Esophagus (tissue), 2 donors: ENCODE data around the gene TUBB2B. TPM values are rescaled to one million over a fixed set of nuclear protein-coding genes. Genes with fewer than 3 reads are reported as not detected.
"Not testable (repeated sequence)": the region's sequence is repeated elsewhere in the genome, so short reads cannot be mapped to it uniquely, and the experiment has no call there.

Source experiments
- H3K27ac ChIP-seq, 2 donors: one replicate each; pipeline ENCODE4 v1.5.1; 2013; ENCODE audit warnings: low read depth in 2 of 2, mild to moderate bottlenecking in 2 of 2, inconsistent platforms in 1 of 2, low read length in 1 of 2, moderate library complexity in 1 of 2
- H3K27me3 ChIP-seq, 2 donors: one replicate each; pipeline ENCODE4 v1.6.1; 2013; ENCODE audit warnings: low read length in 2 of 2, control low read depth in 1 of 2, mild to moderate bottlenecking in 1 of 2; ENCODE audit not compliant: insufficient read depth in 2 of 2, control insufficient read depth in 1 of 2
- H3K36me3 ChIP-seq, 2 donors: one replicate each; pipeline ENCODE4 v1.6.1; 2013; ENCODE audit warnings: low read length in 1 of 2; ENCODE audit not compliant: control insufficient read depth in 2 of 2, insufficient read depth in 2 of 2
- H3K4me1 ChIP-seq, 2 donors: one replicate each; pipeline ENCODE4 v1.6.1; 2013; ENCODE audit warnings: low read length in 1 of 2; ENCODE audit not compliant: control insufficient read depth in 2 of 2, insufficient read depth in 2 of 2
- H3K4me3 ChIP-seq, 2 donors: one replicate each; pipeline ENCODE4 v1.5.1; 2013; ENCODE audit warnings: low read length in 2 of 2, mild to moderate bottlenecking in 2 of 2, low read depth in 1 of 2, moderate library complexity in 1 of 2
- H3K9me3 ChIP-seq, 2 donors: one replicate each; pipeline ENCODE4 v1.6.1; 2013; ENCODE audit warnings: mild to moderate bottlenecking in 2 of 2, low read depth in 1 of 2, low read length in 1 of 2, moderate library complexity in 1 of 2; ENCODE audit not compliant: control insufficient read depth in 2 of 2, insufficient read depth in 1 of 2
- WGBS, 2 donors: extraction: QIAGEN DNeasy Blood & Tissue Kit; methylation state at CpG; one replicate each; pipeline ENCODE4 v1.1.7; 2013; 5-methylcytosine and 5-hydroxymethylcytosine counted together
- polyA plus RNA-seq, 2 donors: library from polyadenylated mRNA; stranded (reverse); fragments of 200-250 nt; gene quantifications; one replicate each; pipeline ENCODE4 v1.2.3, GENCODE V29; 2013
- donor health status: healthy with polysubstance abuse.
- donor health status: Bipolar disorder and iron deficiency.

TUBB2B gene
- polyA plus RNA-seq, 2 donors: 1.6 to 8.4 TPM

DNA sequence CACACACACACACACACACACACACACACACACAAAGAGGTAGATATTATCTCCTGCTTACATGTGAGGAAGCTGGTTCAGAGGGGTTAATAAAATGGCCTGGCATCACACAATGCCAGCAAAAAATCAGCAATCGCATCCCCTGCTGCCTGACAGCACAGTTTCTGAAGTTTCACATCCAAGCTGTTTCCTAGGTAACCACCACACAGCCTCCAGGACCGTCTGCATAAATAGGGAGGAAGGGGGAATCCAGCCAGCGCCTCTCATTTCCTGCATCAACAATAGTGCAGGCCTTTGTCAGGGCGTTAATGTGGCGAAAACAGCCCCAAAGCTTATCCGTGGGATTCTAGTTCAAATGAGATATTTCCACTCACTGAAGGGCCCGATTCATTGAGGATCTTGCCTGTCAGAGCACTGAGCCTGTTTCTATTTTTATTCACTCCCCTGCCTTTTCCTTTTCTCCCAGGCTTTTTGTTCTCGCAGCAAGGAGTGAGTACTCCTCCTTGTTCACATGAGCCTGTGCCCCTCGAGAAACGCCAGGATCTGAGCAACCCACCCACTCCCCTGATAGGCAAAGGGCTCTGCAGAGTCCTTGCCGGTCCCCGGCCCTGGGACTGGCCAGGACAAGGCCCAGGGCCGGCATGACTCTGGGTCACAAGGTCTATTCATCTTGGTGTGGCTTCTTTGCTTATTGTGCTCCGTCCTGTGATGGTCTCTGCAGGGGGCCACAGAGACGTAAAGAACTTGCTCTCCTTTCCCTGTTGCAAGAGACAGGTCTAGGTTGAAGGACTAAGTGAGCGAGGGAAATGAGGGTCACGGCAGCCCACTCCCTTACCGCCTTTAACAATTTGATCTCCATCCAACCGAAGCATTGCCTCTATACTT is 32.7 kb downstream of the TUBB2B start:
- no peaks in the 10 kb centered on the region for H3K9me3 ChIP-seq
- H3K27ac ChIP-seq: no peak overlapping the region
- 56 to 69% methylated on average over 19 of the region's 19 CpGs for WGBS, 2 donors
- peaks cover 0 to 4% of the 10 kb centered on the region in 2 donors for H3K4me1 ChIP-seq
- H3K36me3 ChIP-seq: no peaks in the 10 kb centered on the region
- no peaks in the 10 kb centered on the region for H3K27me3 ChIP-seq
- no peak overlapping the region for H3K4me3 ChIP-seq

DNA sequence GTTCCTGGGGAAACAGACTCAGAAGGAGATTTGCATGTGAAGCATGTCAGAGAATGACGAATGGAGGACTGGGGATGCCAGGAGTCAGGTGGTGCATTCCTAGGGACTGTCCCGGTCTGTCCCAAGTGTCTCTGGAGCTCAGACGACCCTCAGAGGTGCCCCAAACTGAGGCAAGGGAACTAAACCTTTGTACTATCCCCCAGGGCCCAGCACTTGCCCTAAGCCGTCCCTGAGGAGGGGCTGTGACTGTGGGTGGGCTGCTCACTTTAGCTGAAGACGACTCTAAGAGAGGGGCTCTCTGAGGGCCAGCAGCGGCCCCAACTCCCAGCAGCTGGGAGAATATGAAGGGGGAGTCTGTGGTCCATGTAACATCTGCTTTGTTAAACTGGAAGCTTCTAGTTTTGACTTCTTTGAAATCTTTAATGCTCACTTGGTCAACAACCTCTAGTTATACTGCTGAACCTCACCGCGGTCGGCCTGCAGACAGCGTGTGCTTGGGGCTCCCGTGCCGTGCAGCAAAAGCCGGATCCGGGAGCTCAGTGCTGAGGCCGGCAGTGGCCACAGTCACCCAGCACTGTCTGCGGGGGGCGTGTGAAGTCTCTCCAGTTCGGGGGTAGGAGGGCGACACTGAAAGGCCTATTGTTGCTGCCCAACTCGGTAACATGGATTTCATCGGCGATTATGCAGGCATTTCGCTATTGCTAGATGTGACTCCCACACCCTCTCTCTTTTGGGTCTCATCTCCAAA is 34.2 kb downstream of the TUBB2B start:
- Histone ChIP-seq H3K9me3 (no peaks in the 10 kb centered on the region), H3K4me3 (no peak overlapping the region), H3K27ac (no peak overlapping the region), H3K36me3 (no peaks in the 10 kb centered on the region), H3K27me3 (no peaks in the 10 kb centered on the region), H3K4me1 (peaks cover 0 to 4% of the 10 kb centered on the region in 2 donors)
- WGBS, 2 donors: 81 to 88% methylated on average over 23 of the region's 23 CpGs

DNA sequence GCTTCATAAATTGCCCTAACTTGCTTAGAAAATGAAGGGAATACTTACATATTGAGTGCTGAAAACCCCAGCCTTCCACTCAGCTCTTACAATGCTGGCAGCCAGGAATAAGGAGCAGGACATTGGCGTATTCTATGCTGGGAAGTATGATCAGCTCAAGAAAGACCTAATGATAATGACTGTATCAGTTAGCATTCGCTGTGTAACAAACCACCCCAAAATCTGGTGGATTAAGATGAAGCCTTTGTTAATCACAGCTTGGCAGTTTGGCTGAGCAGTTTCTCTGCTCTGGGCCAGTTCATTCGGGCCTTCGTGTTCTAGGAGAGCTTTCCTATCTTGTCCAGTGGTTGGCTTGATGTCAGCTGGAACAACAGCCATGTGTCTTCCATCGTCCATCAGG is 36.7 kb downstream of the TUBB2B start:
- no peaks in the 10 kb centered on the region for H3K4me1 ChIP-seq
- H3K9me3 ChIP-seq: no peaks in the 10 kb centered on the region
- H3K4me3 ChIP-seq: no peak overlapping the region
- 86 to 88% methylated on average over 5 of the region's 5 CpGs for WGBS, 2 donors
- H3K36me3 ChIP-seq: no peaks in the 10 kb centered on the region
- H3K27me3 ChIP-seq: no peaks in the 10 kb centered on the region
- H3K27ac ChIP-seq: no peak overlapping the region

DNA sequence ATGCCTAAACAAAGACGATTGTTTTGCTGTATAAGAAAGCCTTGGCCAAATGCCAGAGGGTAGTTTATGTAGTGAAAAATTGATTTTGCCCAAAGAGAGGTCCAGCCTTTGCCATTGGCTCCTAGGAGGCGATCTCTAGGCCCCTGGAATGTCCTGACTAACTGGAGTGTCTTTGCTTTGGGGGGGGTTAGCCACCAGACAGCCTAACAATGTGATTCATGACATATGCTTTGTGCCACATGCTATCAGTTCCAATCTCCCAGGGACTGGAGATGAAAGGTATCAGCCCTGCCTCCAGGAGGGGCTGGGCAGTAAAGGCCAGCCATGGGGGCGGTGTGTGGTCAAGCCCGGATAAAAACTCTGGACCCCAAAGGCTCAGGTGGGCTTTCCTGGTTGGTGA is 37.4 kb downstream of the TUBB2B start:
- H3K9me3 ChIP-seq: no peaks in the 10 kb centered on the region
- WGBS, 2 donors: 67 to 76% methylated on average over 4 of the region's 4 CpGs

DNA sequence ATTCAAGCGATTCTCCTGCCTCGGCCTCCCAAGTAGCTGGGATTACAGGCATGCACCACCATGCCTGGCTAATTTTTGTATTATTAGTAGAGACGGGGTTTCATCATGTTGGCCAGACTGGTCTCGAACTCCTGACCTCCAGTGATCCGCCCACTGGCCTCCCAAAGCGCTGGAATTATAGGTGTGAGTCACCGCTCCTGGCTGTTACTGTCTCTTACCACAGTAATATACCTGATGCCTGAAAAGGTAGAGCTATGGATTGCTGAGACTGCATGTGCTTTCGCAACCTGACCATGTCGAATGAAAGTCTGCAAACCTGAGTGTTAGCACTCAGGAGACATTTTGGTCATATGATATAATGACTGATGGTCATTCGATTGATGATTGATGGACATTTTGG is 38.3 kb downstream of the TUBB2B start:
- H3K4me1 ChIP-seq, H3K27me3 ChIP-seq, H3K4me3 ChIP-seq, H3K9me3 ChIP-seq, H3K36me3 ChIP-seq, H3K27ac ChIP-seq: not testable (repeated sequence)
- 87 to 89% methylated on average over 10 of the region's 10 CpGs for WGBS, 2 donors

More for the DNA sequence above, 37.4 kb downstream of the TUBB2B start:
- Histone ChIP-seq H3K4me1 (no peaks in the 10 kb centered on the region), H3K27me3 (no peaks in the 10 kb centered on the region), H3K36me3 (no peaks in the 10 kb centered on the region), H3K4me3 (no peak overlapping the region), H3K27ac (no peak overlapping the region)

DNA sequence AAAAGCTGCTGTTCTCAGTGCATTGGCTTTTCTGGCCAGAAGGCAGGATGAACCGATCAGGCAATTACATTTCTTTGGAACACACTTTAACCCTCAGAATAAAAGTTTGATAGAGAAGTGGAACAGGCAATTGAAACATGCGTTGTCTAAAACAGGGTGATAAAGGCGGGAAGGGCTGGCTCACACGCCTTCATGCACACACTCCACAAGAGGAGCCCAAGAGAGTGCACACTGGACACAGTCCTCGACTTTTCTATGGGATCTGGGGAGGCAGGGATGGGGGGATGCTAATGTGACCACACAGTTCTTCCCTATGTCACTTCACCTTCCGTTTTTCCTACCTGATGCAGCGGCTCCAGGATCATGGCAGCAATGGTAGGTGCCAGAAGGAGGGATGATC is 39.2 kb downstream of the TUBB2B start:
- WGBS, 2 donors: 85 to 87% methylated on average over 7 of the region's 7 CpGs
- no peak overlapping the region for H3K27ac ChIP-seq
- H3K4me3 ChIP-seq: no peak overlapping the region
- H3K27me3 ChIP-seq: no peaks in the 10 kb centered on the region
- H3K36me3 ChIP-seq: no peaks in the 10 kb centered on the region
- H3K9me3 ChIP-seq: no peaks in the 10 kb centered on the region
- no peaks in the 10 kb centered on the region for H3K4me1 ChIP-seq

DNA sequence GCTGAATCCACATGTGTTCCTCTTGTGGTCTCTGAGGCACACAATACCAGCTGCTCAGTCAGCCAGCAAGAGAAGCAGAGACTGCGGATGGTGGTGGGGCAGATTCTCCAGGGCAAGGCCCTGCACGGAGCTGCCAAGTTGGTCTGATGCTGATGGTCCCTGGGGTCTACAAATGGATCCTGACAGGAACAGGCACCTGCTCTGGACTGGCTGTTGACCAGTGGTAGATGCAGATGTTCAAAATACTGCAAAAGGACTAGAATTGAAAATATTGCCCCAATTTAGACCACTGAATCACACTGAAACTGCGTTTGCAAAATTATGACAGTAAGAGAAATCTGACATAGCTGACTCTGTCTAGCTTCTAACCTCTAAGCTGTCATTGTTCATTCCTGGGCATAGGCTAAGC is 40.5 kb downstream of the TUBB2B start:
- Histone ChIP-seq H3K36me3 (no peaks in the 10 kb centered on the region), H3K4me3 (no peak overlapping the region), H3K27ac (no peak overlapping the region), H3K27me3 (no peaks in the 10 kb centered on the region), H3K9me3 (no peaks in the 10 kb centered on the region), H3K4me1 (no peaks in the 10 kb centered on the region)
- WGBS, 2 donors: 94 to 97% methylated on average over 3 of the region's 3 CpGs

DNA sequence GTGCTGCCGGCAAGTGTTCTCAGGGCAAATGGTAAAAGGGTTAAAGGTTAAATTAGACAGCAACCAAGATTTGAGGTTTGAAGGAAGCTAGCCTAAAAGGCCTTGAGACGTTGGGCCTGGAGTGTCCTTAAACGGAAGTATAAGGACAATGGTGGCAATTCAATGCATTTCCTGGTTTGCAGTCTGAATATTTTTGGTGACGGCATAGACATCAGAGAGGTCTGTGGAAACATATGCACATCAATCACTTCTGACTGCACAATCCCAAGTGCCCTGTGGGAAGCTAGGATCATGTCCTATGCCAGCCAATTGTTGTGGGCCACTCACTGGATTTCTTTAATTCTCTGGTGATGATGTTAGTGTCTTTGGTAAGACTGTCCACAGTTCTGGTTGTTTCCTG is 44.4 kb downstream of the TUBB2B start:
- Histone ChIP-seq H3K4me1 (no peaks in the 10 kb centered on the region), H3K4me3 (no peak overlapping the region), H3K27me3 (no peaks in the 10 kb centered on the region), H3K9me3 (no peaks in the 10 kb centered on the region), H3K36me3 (no peaks in the 10 kb centered on the region), H3K27ac (no peak overlapping the region)
- 83 to 88% methylated on average over 4 of the region's 4 CpGs for WGBS, 2 donors

DNA sequence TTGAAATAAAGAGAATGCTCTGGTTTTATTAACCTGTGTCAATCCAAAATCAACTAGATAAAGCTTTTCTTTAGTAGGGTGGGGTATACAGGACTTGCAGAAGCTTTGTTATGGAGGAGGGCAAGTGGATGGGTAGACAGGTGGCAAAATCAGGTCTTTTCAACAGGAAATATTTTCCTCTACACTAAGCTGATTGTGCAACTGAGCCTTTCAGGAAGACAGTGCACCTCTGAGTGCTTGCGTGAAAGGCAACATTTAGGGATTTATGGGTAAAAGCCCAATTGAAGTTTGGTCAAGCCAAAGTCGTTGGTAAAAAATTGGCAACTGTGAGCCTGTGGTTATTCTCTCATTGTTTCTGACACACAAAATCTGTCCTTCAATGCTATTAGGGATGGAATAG is 46.3 kb downstream of the TUBB2B start:
- no peaks in the 10 kb centered on the region for H3K27me3 ChIP-seq
- H3K9me3 ChIP-seq: no peaks in the 10 kb centered on the region
- H3K27ac ChIP-seq: no peak overlapping the region
- no peak overlapping the region for H3K4me3 ChIP-seq
- 77 to 78% methylated on average over 2 of the region's 2 CpGs for WGBS, 2 donors
- H3K4me1 ChIP-seq: no peaks in the 10 kb centered on the region
- no peaks in the 10 kb centered on the region for H3K36me3 ChIP-seq
